Adrenal gland (tissue), 5 donors: ENCODE data around the gene RNU5B-1.

ENCODE experiments used
- POLR2A ChIP-seq, 2 donors: fragments of 450-650 bp; IDR thresholded peaks; one replicate each; pipeline ENCODE4 v1.6.1; 2017; ENCODE audit warnings: antibody characterized with exemption in 2 of 2, mild to moderate bottlenecking in 2 of 2, moderate library complexity in 1 of 2
- TF ChIP-seq, protein P1 (sequence below), 6 experiments: fragments of 450-650 bp in 4 of 6; fragments of 200-600 bp in 2 of 6; sonication (generic) in 1 of 6; IDR thresholded peaks; 1 replicate in 5 of 6; 2 replicates in 1 of 6; pipeline versions ENCODE4 v1.5.1 to v1.8.0; 2016 to 2021; ENCODE audit warnings: antibody characterized with exemption in 6 of 6, mild to moderate bottlenecking in 2 of 6, moderate library complexity in 1 of 6
- donor health status: DM: no; HTN: no; CAD: no.

DNA sequence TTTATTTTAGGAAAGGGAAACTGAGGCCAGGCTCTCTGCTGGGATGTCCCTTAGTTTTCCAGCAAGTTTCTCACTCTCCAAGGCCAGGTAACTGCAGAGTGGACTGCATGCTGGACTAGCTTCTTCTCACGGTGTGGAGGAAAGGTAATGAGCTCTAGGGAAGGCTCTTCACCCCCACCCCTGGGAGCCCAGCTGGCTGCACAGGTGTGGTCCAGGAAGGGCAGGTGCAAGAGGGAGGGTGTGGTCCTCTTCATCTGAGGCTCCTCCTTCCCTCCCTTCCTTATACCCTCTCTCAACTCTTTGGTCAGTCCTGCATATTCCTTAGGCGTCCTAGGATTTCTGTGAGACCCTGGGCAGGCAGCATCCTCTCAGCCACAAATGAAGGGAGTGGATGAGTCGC is 33.9 kb downstream of the RNU5B-1 start:
- TF ChIP-seq, protein P1, sequence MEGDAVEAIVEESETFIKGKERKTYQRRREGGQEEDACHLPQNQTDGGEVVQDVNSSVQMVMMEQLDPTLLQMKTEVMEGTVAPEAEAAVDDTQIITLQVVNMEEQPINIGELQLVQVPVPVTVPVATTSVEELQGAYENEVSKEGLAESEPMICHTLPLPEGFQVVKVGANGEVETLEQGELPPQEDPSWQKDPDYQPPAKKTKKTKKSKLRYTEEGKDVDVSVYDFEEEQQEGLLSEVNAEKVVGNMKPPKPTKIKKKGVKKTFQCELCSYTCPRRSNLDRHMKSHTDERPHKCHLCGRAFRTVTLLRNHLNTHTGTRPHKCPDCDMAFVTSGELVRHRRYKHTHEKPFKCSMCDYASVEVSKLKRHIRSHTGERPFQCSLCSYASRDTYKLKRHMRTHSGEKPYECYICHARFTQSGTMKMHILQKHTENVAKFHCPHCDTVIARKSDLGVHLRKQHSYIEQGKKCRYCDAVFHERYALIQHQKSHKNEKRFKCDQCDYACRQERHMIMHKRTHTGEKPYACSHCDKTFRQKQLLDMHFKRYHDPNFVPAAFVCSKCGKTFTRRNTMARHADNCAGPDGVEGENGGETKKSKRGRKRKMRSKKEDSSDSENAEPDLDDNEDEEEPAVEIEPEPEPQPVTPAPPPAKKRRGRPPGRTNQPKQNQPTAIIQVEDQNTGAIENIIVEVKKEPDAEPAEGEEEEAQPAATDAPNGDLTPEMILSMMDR (IDR thresholded peaks at IDR 0.05): no peak
- no peak for TF ChIP-seq POLR2A (IDR thresholded peaks at IDR 0.05)
